ENCODE measurements around the gene BTF3. TPM values are rescaled to one million over a fixed set of nuclear protein-coding genes. Genes with fewer than 3 reads are reported as not detected.

Gene BTF3
- total and polyA plus RNA-seq, 7 donors = 451 to 1,021 (median 591) TPM

DNA sequence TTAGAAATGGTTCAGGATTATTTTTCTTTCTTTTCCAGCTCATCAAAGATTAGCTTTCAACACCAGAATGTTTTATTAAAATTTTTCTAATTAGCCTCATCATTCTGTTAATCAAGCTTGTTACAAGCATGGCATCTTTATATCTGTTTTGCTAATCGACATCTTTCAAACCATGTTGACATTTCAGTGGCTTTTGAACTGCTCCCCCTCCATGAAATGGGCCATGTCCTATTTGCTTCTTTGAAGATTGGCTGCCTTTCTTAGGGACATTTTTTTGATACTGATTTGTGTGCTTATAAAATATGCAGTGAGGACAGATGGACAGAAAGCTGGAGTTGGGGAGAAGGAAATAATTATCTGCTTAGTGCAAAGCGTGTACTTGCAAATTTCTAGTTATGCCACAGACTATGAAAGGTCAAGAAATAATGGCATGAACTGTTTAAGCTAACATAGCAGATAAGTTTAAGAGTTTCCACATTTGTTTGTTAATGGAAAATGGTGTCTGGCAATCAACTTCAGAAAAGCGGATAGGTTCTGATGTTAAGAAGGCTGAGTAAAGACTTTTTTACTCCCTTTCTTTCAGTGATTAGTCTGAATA lies 27.5 kb downstream of the BTF3 start:
- DNase-seq = no peak
- H3K4me3 ChIP-seq = no peak overlapping the region
- H3K36me3 ChIP-seq (ENCODE audit: insufficient read depth in 1 of 2, low read depth in 1 of 2) = no peaks in the 10 kb centered on the region
- no peak for ATAC-seq
- TF ChIP-seq, protein P1, sequence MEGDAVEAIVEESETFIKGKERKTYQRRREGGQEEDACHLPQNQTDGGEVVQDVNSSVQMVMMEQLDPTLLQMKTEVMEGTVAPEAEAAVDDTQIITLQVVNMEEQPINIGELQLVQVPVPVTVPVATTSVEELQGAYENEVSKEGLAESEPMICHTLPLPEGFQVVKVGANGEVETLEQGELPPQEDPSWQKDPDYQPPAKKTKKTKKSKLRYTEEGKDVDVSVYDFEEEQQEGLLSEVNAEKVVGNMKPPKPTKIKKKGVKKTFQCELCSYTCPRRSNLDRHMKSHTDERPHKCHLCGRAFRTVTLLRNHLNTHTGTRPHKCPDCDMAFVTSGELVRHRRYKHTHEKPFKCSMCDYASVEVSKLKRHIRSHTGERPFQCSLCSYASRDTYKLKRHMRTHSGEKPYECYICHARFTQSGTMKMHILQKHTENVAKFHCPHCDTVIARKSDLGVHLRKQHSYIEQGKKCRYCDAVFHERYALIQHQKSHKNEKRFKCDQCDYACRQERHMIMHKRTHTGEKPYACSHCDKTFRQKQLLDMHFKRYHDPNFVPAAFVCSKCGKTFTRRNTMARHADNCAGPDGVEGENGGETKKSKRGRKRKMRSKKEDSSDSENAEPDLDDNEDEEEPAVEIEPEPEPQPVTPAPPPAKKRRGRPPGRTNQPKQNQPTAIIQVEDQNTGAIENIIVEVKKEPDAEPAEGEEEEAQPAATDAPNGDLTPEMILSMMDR (IDR thresholded peaks at IDR 0.05) = no peak
- H3K9me3 ChIP-seq = no peaks in the 10 kb centered on the region
- H3K4me1 ChIP-seq = no peaks in the 10 kb centered on the region
- 76 to 81% (median 78%) methylated on average over 3 of the region's 3 CpGs for WGBS, 3 donors
- no peaks in the 10 kb centered on the region for H3K27me3 ChIP-seq (ENCODE audit: insufficient read depth in 3 of 3, low read length in 2 of 3)
- no peak overlapping the region for H3K27ac ChIP-seq
- intact Hi-C loops (cut with DNase I) = no loop called here

DNA sequence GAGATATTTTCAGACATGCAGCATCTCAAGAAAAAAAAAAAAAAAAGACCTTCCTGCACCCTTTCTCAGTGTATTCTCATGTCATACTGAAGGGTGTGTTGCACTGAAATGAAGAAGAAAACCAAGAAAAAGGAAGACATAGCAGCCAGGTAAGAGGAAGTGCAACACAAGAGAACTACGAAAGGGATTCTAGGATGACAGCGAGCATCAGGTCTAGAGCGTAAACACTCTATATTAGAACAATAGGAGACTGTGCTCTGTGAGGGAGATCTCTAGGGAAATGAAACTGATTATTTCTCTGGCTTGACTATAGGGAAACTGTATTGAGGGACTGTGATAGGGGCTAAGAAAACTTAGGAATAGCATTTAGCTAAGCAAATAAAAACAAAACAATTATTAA lies 30.0 kb downstream of the BTF3 start:
- no peaks in the 10 kb centered on the region for H3K27me3 ChIP-seq (ENCODE audit: insufficient read depth in 3 of 3, low read length in 2 of 3)
- intact Hi-C loops (cut with DNase I) = no loop called here
- no peaks in the 10 kb centered on the region for H3K9me3 ChIP-seq
- no peaks in the 10 kb centered on the region for H3K4me1 ChIP-seq
- TF ChIP-seq, protein P1 (IDR thresholded peaks at IDR 0.05) = no peak
- H3K4me3 ChIP-seq = no peak overlapping the region
- ATAC-seq (no peak), DNase-seq (no peak)
- no peak overlapping the region for H3K27ac ChIP-seq
- H3K36me3 ChIP-seq (ENCODE audit: insufficient read depth in 1 of 2, low read depth in 1 of 2) = no peaks in the 10 kb centered on the region
- 58 to 60% (median 59%) methylated on average over 3 of the region's 3 CpGs for WGBS, 3 donors

DNA sequence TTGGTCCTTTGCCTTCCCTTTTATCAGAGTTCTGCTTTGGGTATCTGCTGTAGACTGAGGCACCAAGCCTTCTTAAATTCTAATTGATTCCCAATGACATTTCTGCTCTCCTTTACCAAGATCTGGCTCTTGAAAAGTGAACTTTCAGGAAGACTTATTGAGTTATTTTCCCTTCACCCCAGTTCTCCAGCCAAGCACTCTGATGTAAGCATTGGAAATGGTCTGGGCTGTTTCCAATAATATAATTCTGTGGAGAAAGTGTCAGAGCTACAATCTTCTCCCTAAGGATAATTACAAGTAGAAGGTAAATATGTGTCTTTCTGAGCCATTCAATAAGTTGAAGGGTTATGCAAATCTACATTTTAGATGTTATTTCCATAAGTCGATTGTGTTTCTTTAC lies 30.8 kb downstream of the BTF3 start:
- ATAC-seq = no peak
- H3K36me3 ChIP-seq (ENCODE audit: insufficient read depth in 1 of 2, low read depth in 1 of 2) = no peaks in the 10 kb centered on the region

DNA sequence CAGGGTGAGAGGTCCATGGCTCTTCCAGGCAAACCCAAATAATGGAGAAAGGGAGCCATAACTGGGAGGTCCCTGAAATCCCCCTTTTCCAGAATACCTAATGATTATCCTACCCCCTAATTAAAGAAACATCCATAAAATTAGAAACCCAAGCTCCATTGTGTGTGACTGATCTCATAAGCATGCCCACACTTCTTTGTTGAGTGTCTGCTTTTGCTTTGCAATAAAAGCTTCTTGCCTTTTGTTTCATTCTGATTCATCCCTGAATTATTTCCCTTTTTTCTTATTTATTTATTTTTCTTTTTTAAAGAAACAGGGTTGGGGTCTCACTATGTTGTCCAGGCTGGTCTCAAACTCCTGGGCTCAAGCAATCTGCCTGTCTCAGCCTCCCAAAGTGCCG lies 33.1 kb downstream of the BTF3 start:
- ATAC-seq = no peak
- 83 to 88% (median 88%) methylated on average over 1 of the region's 1 CpG for WGBS, 3 donors
- H3K27ac ChIP-seq = no peak overlapping the region
- H3K9me3 ChIP-seq = no peaks in the 10 kb centered on the region
- intact Hi-C loops (cut with DNase I) = no loop called here
- H3K4me1 ChIP-seq = no peaks in the 10 kb centered on the region
- DNase-seq = no peak
- H3K27me3 ChIP-seq (ENCODE audit: insufficient read depth in 3 of 3, low read length in 2 of 3) = no peaks in the 10 kb centered on the region
- no peak overlapping the region for H3K4me3 ChIP-seq
- TF ChIP-seq, protein P1 (IDR thresholded peaks at IDR 0.05) = no peak
- H3K36me3 ChIP-seq (ENCODE audit: insufficient read depth in 1 of 2, low read depth in 1 of 2) = no peaks in the 10 kb centered on the region

More for the DNA sequence above, 30.8 kb downstream of the BTF3 start:
- H3K4me3 ChIP-seq = no peak overlapping the region
- DNase-seq = no peak
- intact Hi-C loops (cut with DNase I) = no loop called here
- no peaks in the 10 kb centered on the region for H3K9me3 ChIP-seq
- H3K27ac ChIP-seq = no peak overlapping the region
- WGBS, 3 donors = 90 to 95% (median 93%) methylated on average over 1 of the region's 1 CpG
- TF ChIP-seq, protein P1 (IDR thresholded peaks at IDR 0.05) = no peak
- no peaks in the 10 kb centered on the region for H3K4me1 ChIP-seq
- no peaks in the 10 kb centered on the region for H3K27me3 ChIP-seq (ENCODE audit: insufficient read depth in 3 of 3, low read length in 2 of 3)

DNA sequence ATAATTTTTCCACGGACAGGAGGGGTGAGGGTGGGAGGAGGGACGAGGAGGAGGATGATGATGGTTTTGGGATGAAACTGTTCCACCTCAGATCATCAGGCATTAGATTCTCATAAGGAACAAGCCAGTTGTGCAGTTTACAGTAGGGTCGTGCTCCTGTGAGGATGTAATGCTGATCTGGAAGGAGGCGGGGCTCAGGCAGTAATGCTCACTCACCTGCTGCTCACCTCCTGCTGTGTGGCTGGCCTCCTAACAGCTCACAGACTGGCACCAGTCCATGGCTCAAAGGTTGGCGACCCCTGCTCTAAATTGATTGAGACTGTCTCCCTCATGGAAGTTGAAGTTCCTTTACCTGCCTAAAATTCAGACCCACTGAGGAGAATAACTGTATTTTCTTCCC lies 34.0 kb downstream of the BTF3 start:
- Histone ChIP-seq H3K27ac (no peak overlapping the region), H3K4me1 (no peaks in the 10 kb centered on the region), H3K4me3 (no peak overlapping the region), H3K36me3 (ENCODE audit: insufficient read depth in 1 of 2, low read depth in 1 of 2) (no peaks in the 10 kb centered on the region), H3K9me3 (no peaks in the 10 kb centered on the region), H3K27me3 (ENCODE audit: insufficient read depth in 3 of 3, low read length in 2 of 3) (no peaks in the 10 kb centered on the region)
- 70 to 76% (median 71%) methylated on average over 5 of the region's 5 CpGs for WGBS, 3 donors
- ATAC-seq = no peak
- TF ChIP-seq, protein P1 (IDR thresholded peaks at IDR 0.05) = no peak
- intact Hi-C loops (cut with DNase I) = no loop called here
- no peak for DNase-seq

Data from psoas muscle (tissue), 8 donors.